ENCODE measurements around the gene SLC12A7.

The SLC12A7 gene

GRCh38 chr5:1124205-1125029, 12.6 kb upstream of the SLC12A7 start:
- DNase-seq, result no peak

GRCh38 chr5:1123418-1124147, 11.7 kb upstream of the SLC12A7 start:
- no peak for DNase-seq

GRCh38 chr5:1122511-1123294, 10.8 kb upstream of the SLC12A7 start:
- no peak for DNase-seq

- DNase-seq, result no peak
Observed at GRCh38 chr5:1121891-1122290, 10.0 kb upstream of the SLC12A7 start.

- DNase-seq, result no peak
Observed at GRCh38 chr5:1121044-1121443, 9.2 kb upstream of the SLC12A7 start.

GRCh38 chr5:1120236-1120999, 8.6 kb upstream of the SLC12A7 start:
- DNase-seq, result no peak

GRCh38 chr5:1119312-1119831, 7.5 kb upstream of the SLC12A7 start:
- DNase-seq, result no peak

- DNase-seq, result no peak
Observed at GRCh38 chr5:1118738-1119137, 6.9 kb upstream of the SLC12A7 start.

- no peak for DNase-seq
Observed at GRCh38 chr5:1118231-1118698, 6.4 kb upstream of the SLC12A7 start.

- no peak for DNase-seq
Observed at GRCh38 chr5:1116977-1117376, 5.1 kb upstream of the SLC12A7 start.

GRCh38 chr5:1116109-1116740, 4.4 kb upstream of the SLC12A7 start:
- no peak for DNase-seq

- DNase-seq, result no peak
Observed at GRCh38 chr5:1115123-1115815, 3.4 kb upstream of the SLC12A7 start.

GRCh38 chr5:1113805-1114586, 2.1 kb upstream of the SLC12A7 start:
- no peak for DNase-seq

GRCh38 chr5:1113332-1113690, 1.4 kb upstream of the SLC12A7 start:
- DNase-seq, result no peak

GRCh38 chr5:1112596-1113331, 901 bp upstream of the SLC12A7 start:
- DNase-seq, result no peak

- peak in 1 of 2 experiments; percentile 21 for DNase-seq
Observed at GRCh38 chr5:1111241-1111726, 579 bp downstream of the SLC12A7 start.

GRCh38 chr5:1110307-1111240, 1.3 kb downstream of the SLC12A7 start:
- DNase-seq, result no peak

All from NCI-H1930 (cell line).